Activated T-cell treated with anti-CD3 and anti-CD28 coated beads for 48 hours (primary cell): Measurements from ENCODE around the gene MED12L.

Experiments
- DNase-seq: peaks from one replicate; pipeline ENCODE4 v3.0.0-alpha.2; 2020; ENCODE audit warnings: low read depth

MED12L gene

GRCh38 chr3:151459358-151459757, 373.9 kb downstream of the MED12L start:
- no peak for DNase-seq

- DNase-seq, result no peak
These were observed 374.8 kb downstream of the MED12L start for GRCh38 chr3:151460228-151460627.

DNA sequence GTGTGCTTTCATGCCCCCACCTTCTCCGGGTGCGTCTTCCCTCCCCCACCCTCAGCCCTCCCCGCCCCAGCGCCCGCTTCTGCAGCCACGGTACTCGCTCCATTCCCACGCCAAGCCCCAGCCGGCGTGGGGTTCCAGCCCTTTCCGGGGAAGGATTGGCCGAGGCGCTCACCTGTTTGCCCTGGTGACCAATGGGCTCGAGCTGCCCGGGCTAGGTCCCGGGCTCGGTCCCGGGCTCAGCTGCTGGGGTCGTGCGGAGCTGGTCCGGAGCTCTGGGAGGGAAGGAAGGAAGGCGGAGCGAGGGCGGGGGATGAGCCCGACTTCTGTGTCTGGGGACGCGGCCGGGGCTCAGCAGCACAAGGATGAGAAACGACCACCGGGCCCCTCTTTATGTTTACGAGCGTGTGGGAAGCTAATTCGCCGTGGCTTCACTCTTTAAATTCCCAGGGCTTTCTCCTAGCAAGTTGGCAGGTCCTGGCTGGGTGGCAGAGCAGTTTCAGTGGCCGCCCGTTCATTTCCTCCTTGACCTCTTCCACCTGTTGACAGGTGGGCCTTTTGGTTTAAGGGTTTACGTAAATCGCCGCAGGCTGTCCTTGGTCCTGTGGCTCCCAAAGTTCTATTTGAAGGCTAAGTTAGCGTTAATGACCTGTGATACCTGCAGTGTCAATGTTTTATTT, 375.4 kb downstream of the MED12L start, which contains the start of gene IGSF10:
TSS of gene IGSF10 (minus strand) at position 288 of the 677 bp plus-strand sequence. CDS start 2,352 bp downstream, outside the sequence.
- DNase-seq, result no peak

GRCh38 chr3:151462278-151462780, 376.9 kb downstream of the MED12L start:
- no peak for DNase-seq

DNA sequence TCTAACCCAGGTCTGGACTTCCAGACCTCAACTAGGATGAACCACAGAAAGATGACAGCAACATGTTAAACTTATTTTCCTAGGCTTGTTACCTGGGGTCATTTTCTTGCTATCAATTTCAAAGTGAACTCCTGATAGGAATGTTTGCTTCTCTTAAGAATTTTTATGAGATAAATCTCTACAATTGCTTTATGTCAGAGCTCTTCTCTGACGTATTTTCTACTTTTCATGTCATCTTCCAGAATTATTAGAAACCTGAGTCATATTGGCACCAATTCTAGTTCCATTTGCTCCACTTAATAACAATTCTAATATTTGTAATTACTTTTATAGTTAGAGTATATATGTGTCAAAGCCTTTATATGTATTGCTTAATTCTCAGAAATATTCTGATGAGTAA, 377.5 kb downstream of the MED12L start:
- DNase-seq, result no peak

DNA sequence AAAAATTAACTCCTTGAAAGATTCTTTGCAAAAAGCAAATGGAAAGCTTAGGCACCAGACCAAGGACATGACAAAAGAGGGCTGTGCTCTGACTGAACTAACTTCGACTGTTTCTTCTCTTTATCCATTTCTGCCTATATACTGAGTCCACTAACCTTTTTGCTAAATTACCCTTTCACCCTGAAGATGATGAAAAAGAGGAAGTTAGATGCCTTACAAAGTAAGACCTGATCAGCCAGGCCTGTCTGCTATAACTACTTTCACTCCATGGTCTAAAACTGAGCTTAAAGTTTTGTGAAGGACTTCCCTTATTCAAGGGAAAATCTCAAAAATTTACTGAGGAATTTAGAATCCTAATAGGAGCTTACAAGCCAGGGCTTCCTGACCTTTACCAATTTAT, 381.6 kb downstream of the MED12L start:
- DNase-seq, result no peak

DNA sequence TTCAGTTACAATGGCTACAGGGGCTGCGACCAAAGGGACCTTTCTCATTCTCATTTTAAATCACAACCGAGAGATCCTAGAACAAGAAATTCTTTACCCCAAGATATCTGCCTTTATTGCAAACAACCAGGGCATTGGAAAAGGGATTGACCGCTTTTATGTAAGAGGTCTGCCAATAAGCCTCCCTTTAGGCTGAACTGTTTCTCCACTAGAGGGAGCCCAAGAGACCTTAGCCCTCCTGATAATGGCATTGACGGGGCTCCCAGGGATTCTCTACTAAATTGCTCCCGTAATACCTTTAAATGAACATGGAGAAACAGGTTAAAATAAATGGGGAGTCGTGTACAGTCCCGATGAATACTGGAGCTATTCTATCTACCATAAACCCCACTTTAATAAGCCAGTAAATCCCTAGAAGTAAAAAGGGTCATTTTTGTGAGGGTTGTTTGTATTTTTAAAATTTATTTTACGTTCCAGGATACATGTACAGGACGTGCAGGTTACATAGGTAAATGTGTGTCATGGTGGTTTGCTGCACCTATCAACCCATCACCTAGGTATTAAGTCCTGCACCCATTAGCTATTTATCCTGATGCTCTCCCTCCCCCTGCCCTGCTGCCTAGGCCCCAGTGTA, 382.9 kb downstream of the MED12L start:
- DNase-seq, result no peak

DNA sequence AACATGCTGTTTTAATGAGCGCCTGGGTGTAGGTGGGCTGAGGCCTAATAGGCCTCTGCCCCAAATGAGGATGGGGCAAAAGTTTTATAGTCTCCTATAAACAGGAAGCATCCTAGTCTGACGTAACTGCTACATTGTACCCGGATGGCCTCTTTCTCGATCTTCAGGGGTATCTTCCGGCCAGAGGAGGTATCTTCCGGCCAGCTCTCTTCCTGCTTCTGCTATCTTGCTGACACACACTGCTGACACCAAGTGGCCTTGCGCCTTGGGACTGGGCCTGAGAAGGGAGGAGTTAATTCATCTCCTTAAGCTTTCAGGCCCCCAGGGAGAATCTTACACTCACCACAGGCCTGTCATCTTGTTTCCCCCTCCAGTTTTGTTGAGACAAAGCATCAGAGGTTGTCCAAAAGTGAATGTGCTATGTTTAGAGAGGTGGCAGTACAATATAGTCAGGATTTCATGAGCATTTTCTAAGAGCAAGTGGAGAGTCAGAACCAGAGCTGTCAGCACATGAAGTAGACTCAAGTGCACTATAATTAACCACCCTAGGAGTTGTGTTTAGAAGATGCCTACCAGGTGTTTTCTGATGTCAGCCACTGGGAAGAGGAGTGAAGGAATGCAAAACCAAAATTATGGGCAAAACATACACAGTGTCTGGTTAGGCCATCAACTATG, 391.0 kb downstream of the MED12L start:
- no peak for DNase-seq

- DNase-seq, result no peak
These were observed 392.3 kb downstream of the MED12L start for GRCh38 chr3:151477591-151478334.

DNA sequence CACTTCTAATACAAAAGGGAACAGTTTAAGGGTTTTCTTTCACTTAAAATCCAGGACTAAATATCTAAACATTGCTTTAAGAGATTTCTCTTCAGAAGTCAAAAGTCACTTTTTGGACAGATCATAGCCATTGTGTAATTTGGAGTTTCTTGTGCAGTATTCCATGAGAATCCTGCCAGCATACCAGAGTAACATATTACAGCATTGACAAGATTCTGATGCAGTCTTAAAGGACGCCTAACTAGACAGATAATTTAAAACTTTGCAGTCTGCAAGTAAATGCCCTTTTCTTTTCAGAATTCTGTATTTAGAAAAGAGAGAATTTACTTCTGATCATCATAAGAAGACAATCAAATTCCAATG, 392.9 kb downstream of the MED12L start:
- DNase-seq, result no peak

GRCh38 chr3:151479452-151479851, 394.0 kb downstream of the MED12L start:
- DNase-seq, result no peak

GRCh38 chr3:151480492-151480891, 395.0 kb downstream of the MED12L start:
- DNase-seq, result no peak

DNA sequence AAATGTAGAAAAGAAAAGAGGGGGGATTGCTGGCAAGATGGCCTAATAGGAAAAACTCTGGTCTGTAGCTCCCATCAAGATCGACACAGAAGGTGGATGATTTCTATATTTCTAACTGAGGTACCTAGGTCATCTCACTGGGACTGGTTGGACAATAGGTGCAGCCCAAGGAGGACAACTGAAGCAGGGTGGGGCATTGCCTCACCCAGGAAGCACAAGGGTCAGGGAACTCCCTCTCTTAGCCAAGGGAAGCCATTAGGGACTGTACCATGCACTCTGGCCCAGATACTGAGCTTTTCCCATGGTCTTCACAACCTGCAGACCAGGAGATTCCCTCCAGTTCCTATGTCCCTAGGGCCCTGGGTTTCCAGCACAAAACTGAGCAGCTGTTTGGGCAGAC, 398.0 kb downstream of the MED12L start:
- DNase-seq, result no peak

DNA sequence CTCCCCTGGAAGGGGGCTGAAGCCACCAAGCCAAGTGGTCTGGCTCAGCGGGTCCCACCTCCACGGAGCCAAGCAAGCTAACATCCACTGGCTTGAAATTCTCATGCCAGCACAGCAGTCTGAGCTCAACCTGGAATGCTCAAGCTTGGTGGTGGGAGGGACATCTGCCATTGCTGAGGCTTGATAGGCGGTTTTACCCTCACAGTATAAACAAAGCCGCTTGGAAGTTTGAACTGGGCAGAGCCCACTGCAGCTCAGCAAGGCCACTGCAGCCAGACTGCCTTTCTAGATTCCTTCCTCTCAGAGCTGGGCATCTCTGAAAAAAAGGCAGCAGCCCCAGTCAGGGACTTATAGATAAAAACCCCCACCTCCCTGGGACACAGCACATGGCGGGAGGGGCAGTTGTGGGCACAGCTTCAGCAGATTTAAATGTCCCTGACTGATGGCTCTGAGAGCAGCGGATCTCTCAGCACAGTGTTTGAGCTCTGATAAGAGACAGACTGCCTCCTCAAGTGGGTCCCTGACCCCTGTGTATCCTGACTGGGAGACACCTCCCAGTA, 398.6 kb downstream of the MED12L start:
- DNase-seq, result no peak
